Astrocyte (in vitro differentiated cells and primary cell): ENCODE results near the gene SQOR. TPM values are rescaled to one million over a fixed set of nuclear protein-coding genes. Genes with fewer than 3 reads are reported as not detected.
"Not testable (repeated sequence)": the region's sequence is repeated elsewhere in the genome, so short reads cannot be mapped to it uniquely, and the experiment has no call there.

ENCODE experiments used
- DNase-seq: peaks from one replicate; pipeline ENCODE4 v3.0.0-alpha.2; 2010; ENCODE audit warnings: low read depth
- FAIRE-seq: peaks from 2 replicates; lab custom pipeline; 2011; peaks lifted over from hg19 to GRCh38; lab: Jason Lieb, UNC
- H2AFZ ChIP-seq: 2 replicates; pipeline ENCODE4 v1.6.0; 2012; ENCODE audit warnings: low read depth, low read length, inconsistent platforms
- H3K27ac ChIP-seq: 2 replicates; pipeline ENCODE4 v1.5.1; 2011; ENCODE audit warnings: low read depth, low read length, inconsistent platforms
- H3K27me3 ChIP-seq: 2 replicates; pipeline ENCODE4 v1.6.0; 2011; ENCODE audit warnings: low read length, inconsistent platforms; ENCODE audit not compliant: insufficient read depth
- H3K36me3 ChIP-seq: 2 replicates; pipeline ENCODE4 v1.5.1; 2011; ENCODE audit warnings: low read length, inconsistent platforms; ENCODE audit not compliant: insufficient read depth
- H3K4me1 ChIP-seq: 2 replicates; pipeline ENCODE4 v1.5.1; 2011; ENCODE audit warnings: low read length, inconsistent platforms; ENCODE audit not compliant: insufficient read depth
- H3K4me2 ChIP-seq: 2 replicates; pipeline ENCODE4 v1.6.0; 2012; ENCODE audit warnings: low read length, inconsistent platforms
- H3K4me3 ChIP-seq: 2 replicates; pipeline ENCODE4 v1.5.1; 2011; ENCODE audit warnings: low read depth, mild to moderate bottlenecking, low read length, inconsistent platforms; ENCODE audit not compliant: insufficient read depth
- H3K79me2 ChIP-seq: 2 replicates; pipeline ENCODE4 v1.6.0; 2012; ENCODE audit warnings: mild to moderate bottlenecking, low read length, inconsistent platforms; ENCODE audit not compliant: insufficient read depth
- H3K9ac ChIP-seq: 2 replicates; pipeline ENCODE4 v1.6.0; 2012; ENCODE audit warnings: mild to moderate bottlenecking, low read length, inconsistent platforms
- H3K9me3 ChIP-seq: 2 replicates; pipeline ENCODE4 v1.5.1; 2012; ENCODE audit warnings: low read depth, mild to moderate bottlenecking, low read length, inconsistent platforms; ENCODE audit not compliant: insufficient read depth
- H4K20me1 ChIP-seq: 2 replicates; pipeline ENCODE4 v1.6.0; 2012; ENCODE audit warnings: low read length, inconsistent platforms; ENCODE audit not compliant: insufficient read depth
- H3K27ac Mint-ChIP-seq: one replicate; pipeline ENCODE4 v1.8.0; 2021; ENCODE audit warnings: mild to moderate bottlenecking, mixed read lengths; ENCODE audit not compliant: unreplicated experiment
- H3K27me3 Mint-ChIP-seq: one replicate; pipeline ENCODE4 v1.8.0; 2021; ENCODE audit warnings: low read depth, mixed read lengths; ENCODE audit not compliant: unreplicated experiment
- H3K36me3 Mint-ChIP-seq: one replicate; pipeline ENCODE4 v1.8.0; 2021; ENCODE audit warnings: low read depth, mixed read lengths; ENCODE audit not compliant: unreplicated experiment
- H3K4me1 Mint-ChIP-seq: one replicate; pipeline ENCODE4 v1.8.0; 2021; ENCODE audit warnings: low read depth, mixed read lengths; ENCODE audit not compliant: unreplicated experiment
- H3K4me3 Mint-ChIP-seq: one replicate; pipeline ENCODE4 v1.8.0; 2021; ENCODE audit warnings: mild to moderate bottlenecking, moderate library complexity, mixed read lengths; ENCODE audit not compliant: unreplicated experiment
- H3K9me3 Mint-ChIP-seq: one replicate; pipeline ENCODE4 v1.8.0; 2021; ENCODE audit warnings: mild to moderate bottlenecking, mixed read lengths; ENCODE audit not compliant: unreplicated experiment
- EZH2 ChIP-seq: IDR thresholded peaks from 2 replicates; pipeline ENCODE4 v1.6.1; 2012; ENCODE audit warnings: mild to moderate bottlenecking, low read length, inconsistent platforms; ENCODE audit not compliant: insufficient read depth
- total RNA-seq: library from RNA; stranded (reverse); gene quantifications from 2 replicates; pipeline ENCODE4 v1.2.1, GENCODE V29; 2021
- TF ChIP-seq, protein P1 (sequence below): IDR thresholded peaks from 2 replicates; pipeline ENCODE4 v1.5.1; 2011; ENCODE audit warnings: low read depth, mild to moderate bottlenecking, inconsistent platforms, low read length, moderate library complexity; ENCODE audit not compliant: insufficient read depth

Gene SQOR
- total RNA-seq, 1 donor from 2014 or later: 4.0 TPM

DNA sequence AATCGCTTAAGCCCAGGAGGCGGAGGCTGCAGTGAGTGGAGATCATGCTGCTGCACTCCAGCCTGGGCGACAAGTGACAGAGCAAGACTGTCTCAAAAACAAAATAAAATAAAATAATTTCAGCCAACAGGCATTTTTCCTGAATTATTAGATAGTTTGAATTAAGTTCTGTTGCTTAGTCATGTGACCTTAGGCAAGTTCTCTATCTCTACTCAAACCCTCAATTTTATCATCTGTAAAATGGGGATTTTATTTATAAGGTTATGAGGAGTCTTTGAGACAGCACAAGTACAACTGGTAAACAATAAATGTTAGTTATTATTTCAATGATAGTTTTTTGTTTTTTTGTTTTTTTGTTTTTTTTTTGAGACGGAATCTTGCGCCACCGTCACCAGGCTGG is 13.0 kb downstream of the SQOR start:
- Histone ChIP-seq H3K27me3 (no peaks in the 10 kb centered on the region), H3K4me3 (no peak overlapping the region), H3K79me2 (no peaks in the 10 kb centered on the region), H2AFZ (no peak overlapping the region), H3K36me3 (no peaks in the 10 kb centered on the region), H3K4me2 (no peak overlapping the region), H3K4me1 (peaks cover 15% of the 10 kb centered on the region), H4K20me1 (no peaks in the 10 kb centered on the region), H3K9ac (no peak overlapping the region), H3K27ac (no peak overlapping the region), H3K9me3 (no peaks in the 10 kb centered on the region)
- no peak for DNase-seq
- peaks cover 5% of the 10 kb centered on the region for H3K36me3 Mint-ChIP-seq
- peaks cover 3% of the 10 kb centered on the region for H3K9me3 Mint-ChIP-seq
- H3K27ac Mint-ChIP-seq: no peak overlapping the region
- no peak overlapping the region for H3K4me3 Mint-ChIP-seq
- H3K4me1 Mint-ChIP-seq: peaks cover 10% of the 10 kb centered on the region
- FAIRE-seq: no peak
- TF ChIP-seq, protein P1, sequence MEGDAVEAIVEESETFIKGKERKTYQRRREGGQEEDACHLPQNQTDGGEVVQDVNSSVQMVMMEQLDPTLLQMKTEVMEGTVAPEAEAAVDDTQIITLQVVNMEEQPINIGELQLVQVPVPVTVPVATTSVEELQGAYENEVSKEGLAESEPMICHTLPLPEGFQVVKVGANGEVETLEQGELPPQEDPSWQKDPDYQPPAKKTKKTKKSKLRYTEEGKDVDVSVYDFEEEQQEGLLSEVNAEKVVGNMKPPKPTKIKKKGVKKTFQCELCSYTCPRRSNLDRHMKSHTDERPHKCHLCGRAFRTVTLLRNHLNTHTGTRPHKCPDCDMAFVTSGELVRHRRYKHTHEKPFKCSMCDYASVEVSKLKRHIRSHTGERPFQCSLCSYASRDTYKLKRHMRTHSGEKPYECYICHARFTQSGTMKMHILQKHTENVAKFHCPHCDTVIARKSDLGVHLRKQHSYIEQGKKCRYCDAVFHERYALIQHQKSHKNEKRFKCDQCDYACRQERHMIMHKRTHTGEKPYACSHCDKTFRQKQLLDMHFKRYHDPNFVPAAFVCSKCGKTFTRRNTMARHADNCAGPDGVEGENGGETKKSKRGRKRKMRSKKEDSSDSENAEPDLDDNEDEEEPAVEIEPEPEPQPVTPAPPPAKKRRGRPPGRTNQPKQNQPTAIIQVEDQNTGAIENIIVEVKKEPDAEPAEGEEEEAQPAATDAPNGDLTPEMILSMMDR: no peak
- TF ChIP-seq EZH2: no peak
- H3K27me3 Mint-ChIP-seq: no peaks in the 10 kb centered on the region

DNA sequence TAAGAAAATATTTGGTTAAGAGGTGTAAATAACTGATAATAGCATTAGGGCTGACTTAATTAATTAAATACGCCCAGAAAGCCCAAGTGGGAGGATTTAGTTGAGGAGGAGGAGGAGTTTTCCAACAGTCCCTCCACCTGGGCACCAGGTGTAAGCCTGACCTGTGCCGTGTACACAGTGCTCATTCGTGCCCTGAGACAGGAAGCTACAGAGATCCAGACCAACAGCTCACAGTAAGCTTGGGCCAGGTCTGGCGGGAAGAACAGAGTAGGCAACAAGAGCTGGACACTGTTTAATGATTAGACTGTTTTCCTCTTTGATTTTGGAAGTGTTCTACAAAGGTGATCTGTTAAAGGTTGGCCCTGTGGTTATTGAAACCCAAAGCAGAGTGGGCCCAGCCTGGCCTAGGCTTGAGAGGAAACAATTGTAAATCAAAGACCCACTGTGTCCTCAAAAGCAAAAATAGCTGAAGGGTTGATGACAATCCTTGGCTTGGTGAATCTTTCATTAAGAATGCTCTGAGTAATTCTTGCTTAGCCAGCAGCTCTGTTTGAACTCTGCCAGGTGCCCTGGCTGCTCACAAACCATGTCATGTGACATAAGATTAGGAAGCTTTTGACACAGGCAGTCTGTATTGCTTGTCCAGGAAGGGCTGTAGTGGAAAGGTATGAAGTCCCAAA is 13.8 kb downstream of the SQOR start:
- Mint-ChIP-seq H3K4me1 (peaks cover 10% of the 10 kb centered on the region), H3K4me3 (no peak overlapping the region), H3K27me3 (no peaks in the 10 kb centered on the region), H3K9me3 (peaks cover 3% of the 10 kb centered on the region), H3K36me3 (peaks cover 5% of the 10 kb centered on the region), H3K27ac (peak overlapping the region; percentile 20)
- H4K20me1 ChIP-seq: no peaks in the 10 kb centered on the region
- no peaks in the 10 kb centered on the region for H3K79me2 ChIP-seq
- peak overlapping the region; percentile 39 for H3K27ac ChIP-seq
- FAIRE-seq (no peak), DNase-seq (peak; percentile 61)
- no peak overlapping the region for H3K9ac ChIP-seq
- no peaks in the 10 kb centered on the region for H3K9me3 ChIP-seq
- no peaks in the 10 kb centered on the region for H3K36me3 ChIP-seq
- H3K4me3 ChIP-seq: no peak overlapping the region
- no peaks in the 10 kb centered on the region for H3K27me3 ChIP-seq
- peak overlapping the region; percentile 17 for H3K4me2 ChIP-seq
- H2AFZ ChIP-seq: no peak overlapping the region
- TF ChIP-seq, protein P1: no peak
- no peak for TF ChIP-seq EZH2
- H3K4me1 ChIP-seq: peaks cover 15% of the 10 kb centered on the region

DNA sequence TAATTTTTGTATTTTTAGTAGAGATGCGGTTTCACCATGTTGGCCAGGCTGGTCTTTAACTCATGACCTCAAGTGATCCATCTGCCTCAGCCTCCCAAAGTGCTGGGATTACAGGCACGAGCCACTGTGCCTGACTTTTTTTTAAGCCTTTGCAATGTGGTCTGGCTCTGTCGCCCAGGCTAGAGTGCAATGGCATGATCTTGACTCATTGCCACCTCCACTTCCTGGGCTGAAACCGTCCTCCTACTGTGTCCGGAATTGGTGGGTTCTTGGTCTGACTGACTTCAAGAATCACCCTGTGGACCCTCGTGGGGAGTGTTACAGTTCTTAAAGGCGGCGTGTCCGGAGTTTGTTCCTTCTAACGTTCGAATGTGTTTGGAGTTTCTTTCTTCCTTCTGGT is 15.2 kb downstream of the SQOR start:
- not testable (repeated sequence) for H3K27ac ChIP-seq, H3K36me3 Mint-ChIP-seq, H3K27me3 ChIP-seq, H3K79me2 ChIP-seq, H3K4me2 ChIP-seq, H3K9me3 ChIP-seq, H4K20me1 ChIP-seq, H3K9ac ChIP-seq, H3K36me3 ChIP-seq, DNase-seq, H3K27ac Mint-ChIP-seq, H3K9me3 Mint-ChIP-seq, H3K27me3 Mint-ChIP-seq, FAIRE-seq, H2AFZ ChIP-seq, H3K4me1 Mint-ChIP-seq, H3K4me3 ChIP-seq, H3K4me3 Mint-ChIP-seq
- peaks cover 14% of the 10 kb centered on the region for H3K4me1 ChIP-seq
